Dedifferentiated amniotic fluid mesenchymal stem cell (primary cell): ENCODE measurements around the gene PKIB.

Experiments
- DNase-seq: peaks from one replicate; pipeline ENCODE4 v3.0.0-alpha.2; 2016; ENCODE audit errors: extremely low spot score

PKIB gene

DNA sequence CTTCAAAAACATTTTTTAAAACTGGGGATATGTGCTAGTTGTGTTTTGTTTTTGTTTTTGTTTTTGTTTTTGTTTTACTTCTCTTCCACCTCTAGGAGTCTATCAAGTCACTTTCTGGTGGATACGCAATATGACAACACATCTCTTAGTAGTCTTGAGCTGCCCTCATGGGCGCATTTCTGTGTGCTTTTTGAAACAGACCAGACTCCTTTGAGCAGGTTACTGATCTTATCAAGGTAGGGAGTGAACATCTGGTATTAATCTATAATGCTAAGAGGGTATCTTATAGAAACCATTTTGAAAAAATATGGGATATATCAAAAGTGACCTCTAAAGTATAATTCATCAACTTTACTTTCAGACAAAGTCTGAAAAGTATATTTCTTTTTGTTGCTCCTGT, 56.2 kb downstream of the PKIB start:
- no peak for DNase-seq

DNA sequence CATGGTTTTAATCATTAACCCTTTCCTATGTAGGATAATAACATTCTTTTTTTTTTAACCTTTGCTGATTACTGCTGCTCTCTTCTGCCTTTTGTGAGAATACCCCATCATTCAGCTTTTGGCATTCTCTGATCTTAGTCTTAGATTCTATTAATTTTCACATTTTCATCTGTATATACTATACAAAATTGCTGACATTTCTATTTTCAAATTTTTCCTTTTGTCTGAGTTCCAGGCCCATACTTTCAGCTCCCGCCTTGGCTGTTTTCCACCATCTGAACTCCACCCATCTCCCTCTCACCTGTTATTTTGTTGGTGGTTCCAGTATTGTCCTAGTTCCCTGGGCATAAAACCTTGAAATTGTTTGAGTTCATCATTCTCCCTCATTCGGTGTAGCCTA, 59.2 kb downstream of the PKIB start:
- no peak for DNase-seq

DNA sequence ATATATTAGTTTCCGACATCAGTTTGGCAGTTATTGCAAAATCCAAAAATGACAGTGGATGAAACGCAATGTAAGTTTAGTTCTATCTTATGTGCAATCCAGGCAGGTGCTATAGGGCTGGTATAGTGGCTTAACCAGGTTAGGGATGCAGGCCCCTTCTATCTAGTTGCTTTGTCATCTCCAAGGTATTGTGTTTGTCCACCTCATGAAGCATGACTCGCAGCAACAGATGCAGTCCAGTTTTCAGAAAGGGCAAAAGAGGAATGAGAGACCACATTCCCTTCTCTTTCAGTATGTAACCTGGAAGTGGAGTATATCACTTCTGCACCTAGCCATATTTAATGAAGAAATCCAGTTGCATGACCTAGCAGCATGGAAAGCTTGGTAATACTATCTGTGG, 59.7 kb downstream of the PKIB start:
- DNase-seq, result no peak

DNA sequence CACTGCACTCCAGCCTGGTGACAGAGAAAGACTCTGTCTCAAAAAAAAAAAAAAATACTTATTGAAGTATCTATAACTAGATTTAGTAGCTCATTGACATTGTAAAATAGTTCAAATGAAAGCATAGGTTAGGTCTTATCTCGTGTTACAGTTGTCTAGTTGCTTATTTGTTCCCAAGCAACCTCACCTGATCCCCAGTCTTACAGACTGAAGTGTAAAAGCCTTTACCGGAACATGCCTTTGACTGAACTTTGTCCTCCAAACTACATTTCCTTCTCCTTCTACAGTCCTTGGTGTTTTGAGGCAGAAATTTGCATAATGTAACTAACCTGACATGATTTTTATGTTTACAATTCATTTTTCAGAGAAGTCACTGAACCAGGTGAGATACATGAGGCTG, 61.0 kb downstream of the PKIB start:
- no peak for DNase-seq

DNA sequence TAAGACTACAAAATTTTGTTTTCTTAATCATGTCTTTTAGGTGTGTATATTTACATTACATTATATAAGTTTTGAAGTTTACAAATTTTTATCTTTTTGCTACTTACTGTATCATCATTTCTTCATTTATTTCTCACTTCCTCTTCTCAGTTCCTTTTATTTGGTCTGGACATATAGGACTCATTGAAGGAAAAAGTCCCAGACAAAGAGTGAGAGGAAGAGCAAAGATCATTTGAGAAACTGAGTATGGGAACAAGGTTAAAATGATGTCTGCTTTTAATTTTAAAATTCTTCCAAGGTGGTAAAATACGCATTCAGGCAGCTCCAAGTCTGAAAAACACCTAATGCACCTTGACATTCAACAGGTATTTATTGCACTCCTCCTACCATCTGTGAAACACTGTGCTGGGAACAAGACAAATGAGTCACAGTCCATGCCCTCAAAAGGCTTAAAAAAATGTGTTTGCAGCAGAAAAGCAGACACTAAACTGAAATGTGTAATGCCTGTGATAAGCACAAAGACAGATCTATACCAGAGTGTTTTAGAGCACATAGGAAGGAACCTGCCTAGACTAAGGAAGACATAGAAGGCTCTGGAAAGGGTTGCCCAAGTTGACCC, 63.2 kb downstream of the PKIB start:
- DNase-seq, result no peak

DNA sequence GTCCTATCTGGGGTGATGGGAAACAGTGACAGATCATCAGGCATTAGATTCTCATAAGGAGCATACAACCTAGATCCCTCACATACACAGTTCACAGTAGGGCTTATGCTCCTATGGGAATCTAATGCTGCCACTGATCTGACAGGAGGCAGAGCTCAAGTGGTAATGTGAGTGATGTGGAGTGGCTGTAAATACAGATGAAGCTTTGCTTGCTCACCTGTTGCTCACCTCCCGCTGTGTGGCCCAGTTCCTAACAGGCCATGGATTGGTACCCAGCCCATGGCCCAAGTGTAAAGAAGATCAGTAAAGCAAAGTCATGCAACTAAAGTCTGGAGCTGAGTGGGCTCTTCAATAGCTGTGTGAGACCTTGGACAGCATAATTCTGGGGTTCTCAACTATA, 65.9 kb downstream of the PKIB start:
- DNase-seq, result no peak

DNA sequence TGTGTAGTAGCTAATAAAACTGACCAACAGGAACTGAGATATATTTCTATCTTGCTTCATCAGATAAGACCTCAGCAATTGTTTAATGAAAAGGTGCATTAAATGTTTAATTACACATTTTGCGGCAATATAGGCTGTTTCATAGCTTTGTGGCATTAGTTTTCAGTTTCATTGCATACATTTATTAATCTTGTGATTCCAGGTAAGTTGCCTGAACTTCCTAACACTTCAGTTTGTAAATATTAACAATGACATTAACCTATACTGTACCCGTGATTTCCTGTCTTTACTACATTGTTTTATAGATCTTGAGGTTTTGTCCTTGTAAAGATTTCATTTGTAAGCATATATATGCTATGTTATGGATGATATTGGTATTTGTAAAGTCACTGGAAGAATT, 66.5 kb downstream of the PKIB start:
- DNase-seq, result no peak

DNA sequence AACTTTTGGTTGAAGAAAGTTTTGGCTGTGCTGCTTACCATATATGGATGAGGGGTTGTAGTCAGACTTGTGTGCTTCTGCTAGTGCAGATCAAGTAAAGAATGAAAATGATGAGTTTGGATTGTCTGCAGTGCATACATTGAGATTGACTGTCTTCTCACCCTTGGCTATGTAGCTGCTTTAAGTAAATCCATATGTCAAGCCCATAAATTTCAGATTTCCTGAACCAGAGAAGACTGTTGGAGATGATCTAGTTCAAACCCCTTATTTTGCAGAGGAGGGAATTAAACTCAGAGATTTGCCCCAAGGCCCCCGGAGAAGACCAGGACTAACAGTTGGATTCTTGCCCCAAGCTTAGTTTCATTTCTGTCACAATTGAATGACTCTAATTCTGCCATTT, 67.2 kb downstream of the PKIB start:
- no peak for DNase-seq

DNA sequence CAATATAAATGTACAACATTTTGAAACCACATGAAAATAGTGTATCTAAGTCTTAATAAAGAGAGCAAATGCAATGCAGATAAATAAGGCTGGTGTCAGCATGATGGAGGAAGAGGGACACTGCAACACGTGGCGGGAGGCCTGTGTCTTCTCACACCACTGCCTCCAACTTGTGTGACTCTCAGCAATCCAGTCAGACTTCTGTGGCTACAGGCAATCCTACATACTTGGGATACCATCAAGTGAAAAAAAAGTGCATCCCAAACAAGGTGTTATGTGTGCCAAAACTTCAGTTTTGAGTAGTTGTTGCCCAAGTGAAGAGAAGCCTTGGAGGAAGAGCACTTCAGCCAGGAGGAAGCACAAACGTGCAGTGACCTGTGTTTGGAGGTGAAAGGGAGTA, 68.6 kb downstream of the PKIB start:
- no peak for DNase-seq

DNA sequence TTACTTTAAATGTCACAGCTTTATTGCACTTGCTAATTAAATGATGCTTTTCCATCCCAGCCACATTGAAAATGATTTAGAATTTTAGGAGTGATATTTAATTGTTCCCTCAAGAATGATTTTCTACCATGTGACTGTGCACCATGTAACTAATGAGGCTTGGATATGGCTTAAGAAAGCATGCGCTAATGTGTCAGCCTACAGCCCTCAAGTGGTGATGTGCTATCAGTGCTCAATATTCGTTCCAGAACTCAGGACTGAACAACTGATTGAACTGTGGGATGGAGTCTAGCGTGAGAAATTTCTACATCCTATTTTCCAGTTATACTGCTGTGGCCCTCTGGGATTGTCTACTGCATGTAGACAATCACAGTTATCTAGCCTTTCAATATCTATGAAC, 71.5 kb downstream of the PKIB start:
- DNase-seq, result no peak

DNA sequence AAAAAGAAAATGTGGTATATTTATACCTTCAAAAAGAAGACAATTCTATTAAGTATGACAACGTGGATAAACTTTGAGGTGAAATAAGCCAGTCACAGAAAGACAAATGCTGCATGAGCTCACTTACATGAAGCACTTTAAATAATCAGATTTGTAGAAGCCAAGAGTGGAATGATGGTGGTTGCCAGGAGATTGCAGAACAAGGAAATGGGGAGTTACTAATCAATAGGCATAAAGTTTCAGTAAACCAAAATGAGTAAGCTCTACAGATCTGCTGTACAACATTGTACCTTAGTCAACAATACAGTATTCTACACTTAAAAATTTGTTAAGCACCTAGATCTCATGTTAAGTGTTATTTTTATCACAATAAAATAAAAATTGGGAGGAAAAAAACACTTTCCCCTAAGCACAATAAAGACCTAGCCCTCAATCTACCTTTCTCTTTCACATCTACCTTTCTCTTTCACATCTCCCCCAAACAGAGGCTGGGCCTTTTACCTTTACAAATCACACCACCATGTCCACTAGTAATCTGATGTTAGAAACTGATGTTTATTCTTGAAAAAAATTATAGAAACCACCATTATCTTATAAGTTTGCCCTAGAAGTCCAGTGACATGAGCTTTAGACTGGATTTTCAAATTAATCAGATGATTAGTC, 73.9 kb downstream of the PKIB start:
- DNase-seq, result no peak

DNA sequence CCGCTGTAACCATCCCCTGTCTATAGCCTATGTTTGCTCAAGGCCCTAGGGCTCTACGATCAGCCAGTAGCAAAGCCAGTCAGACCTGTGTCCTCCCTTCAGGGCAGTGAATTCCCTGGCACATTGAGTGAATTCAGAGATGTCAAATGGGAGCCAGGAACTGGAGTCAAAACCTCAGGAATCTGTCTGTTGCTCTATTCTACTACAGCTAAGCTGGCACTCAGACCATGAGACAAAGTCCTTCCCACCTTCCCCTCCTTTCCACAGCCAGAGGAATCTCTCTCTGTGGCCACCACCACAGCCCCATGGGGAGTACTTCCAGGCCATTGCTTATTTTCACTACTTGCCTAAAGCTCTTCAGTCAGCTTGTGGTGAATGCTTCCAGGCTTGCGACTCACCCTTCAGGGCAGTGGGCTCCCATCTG, 82.0 kb downstream of the PKIB start:
- DNase-seq, result no peak

DNA sequence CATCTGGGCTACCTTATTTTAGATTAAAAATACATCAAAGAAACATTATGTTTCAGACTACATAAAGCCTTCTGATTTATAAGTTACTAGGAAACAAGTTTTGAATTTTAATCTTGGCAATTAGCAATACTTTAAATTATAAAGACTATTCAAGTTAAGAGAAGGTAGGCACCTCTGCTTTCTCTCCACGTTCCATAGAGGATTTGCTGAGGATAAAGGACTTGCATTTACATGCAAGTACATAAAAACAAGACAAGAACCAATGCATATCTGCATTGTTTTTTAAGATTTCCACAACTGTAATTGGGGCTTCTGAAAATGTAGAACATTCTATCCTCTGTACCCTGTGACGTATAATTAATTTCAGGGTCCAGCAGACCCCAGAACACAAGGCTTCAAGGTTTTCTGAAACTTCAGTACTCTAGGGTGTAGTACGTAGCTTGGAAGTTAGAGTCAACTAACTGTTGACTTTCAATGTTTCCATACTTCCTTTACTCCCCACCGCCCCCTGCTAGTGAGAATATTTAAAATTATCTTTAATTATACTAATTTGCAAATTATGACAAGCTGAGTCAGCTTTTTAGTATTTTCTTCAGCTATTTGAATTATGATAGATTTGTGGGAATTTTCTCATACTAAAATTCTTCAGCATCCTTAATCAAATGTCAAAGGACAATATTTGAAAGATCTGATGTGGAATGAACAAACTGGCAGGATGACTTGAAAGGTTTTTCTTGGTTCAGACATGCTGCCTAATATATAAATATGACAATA, 82.8 kb downstream of the PKIB start:
- no peak for DNase-seq

DNA sequence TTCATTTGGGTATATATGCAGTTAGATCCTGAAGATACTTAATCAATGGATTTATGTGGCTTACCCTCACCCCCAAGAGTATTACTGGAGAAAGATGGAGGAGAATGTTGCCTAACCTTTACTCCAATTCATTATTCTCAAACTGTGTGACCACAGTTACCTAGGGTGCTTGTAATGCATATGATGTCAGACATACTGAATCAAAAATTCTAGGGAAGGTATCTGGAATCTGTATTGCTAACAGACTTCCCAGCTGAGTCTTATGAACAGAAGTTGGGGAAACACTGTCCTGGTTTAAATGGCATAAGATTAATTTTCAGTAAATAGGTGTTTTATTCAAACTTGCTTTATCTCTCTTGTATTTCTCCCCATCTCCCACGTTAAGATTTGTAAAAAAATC, 83.9 kb downstream of the PKIB start:
- no peak for DNase-seq

DNA sequence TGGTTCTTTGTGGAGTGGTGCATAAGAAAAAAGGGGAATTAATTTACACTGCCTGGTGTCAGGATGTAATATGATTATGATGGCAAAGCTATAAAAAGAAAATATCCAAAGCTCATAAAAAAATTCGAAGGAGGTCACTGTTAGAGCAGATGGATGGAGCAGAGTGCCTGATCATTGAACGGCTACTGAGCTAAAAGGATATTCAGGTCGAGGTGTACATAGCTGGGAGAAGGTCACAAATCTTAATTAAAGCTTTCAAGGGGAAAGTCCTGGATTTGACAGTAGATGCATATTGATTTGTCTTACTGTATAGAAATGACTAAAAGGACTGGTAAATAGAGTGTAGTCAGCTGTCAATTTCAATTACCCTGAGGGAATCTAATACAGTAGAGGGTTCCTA, 84.4 kb downstream of the PKIB start:
- no peak for DNase-seq

DNA sequence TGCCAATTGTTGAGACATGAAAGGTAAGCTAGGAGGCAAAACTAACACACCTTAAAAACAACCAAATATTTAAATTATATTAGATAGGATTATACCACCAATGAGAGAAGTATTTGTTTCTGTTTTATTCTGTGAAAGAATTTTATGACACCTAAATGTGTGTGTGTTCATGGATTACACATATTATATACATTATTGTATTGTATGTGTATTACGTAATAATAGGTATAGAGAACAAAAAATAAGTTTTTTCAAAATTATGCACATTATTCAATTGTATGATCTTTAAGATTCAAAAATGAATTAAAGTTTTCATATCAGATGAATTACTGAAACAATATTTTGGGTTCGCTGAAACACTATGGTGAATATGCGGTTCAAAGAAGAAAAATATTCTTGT, 85.0 kb downstream of the PKIB start:
- DNase-seq, result no peak

DNA sequence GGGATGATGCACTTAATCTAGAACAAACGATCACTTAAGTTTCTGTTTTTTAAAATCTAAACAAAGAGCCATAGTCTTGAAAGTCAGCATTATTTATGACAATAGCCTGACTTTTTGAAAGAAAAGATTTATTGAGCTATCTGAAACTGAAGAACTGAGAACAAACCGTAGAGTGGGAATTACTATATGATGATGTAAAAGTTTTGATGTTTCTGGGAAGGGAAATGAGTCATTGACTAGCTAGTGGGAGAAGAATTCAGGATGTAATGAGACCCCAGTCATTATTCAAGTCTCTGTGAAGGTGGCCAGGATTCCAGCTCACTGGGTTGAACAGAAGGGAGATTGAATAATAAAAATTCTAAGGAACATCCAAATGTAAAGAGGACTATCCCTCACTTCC, 85.9 kb downstream of the PKIB start:
- DNase-seq, result peak; percentile 24

DNA sequence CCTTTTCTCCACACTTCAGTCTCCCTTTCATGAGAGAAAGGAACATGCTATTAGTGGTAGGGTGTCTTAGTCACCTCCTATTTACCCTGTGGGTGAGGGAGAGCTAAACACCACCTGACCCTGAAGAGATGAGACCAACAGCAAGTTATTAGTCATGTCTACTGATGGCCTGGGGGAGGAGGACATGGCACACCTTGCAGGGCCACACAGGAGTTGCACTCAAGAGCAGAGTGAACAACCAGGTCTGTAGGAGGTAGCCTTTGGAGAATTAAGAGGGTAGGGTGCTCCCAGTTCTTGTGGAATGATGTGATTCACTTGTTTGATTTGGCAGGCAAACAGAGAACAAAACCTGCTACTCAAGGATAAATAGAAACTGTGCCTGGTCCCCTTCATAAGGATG, 86.6 kb downstream of the PKIB start:
- DNase-seq, result no peak

DNA sequence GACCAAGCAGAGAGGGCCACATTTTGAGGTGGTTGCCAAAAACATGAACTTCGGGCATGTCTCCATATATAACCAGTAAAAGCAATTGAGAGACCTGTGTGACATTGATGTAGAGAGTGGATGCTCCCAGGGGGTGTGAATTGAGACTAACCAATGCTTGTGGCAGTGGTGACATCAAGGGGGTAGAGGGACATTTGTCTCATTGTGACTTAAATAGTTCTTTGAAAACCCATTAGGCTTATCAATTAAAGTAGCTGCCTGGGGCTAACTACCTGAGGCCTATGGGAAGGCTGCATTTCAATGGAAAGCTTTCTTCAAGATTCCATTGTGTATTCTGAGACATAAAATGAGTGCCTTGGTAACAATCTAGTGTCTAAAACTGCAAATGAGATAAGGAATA, 87.3 kb downstream of the PKIB start:
- no peak for DNase-seq

DNA sequence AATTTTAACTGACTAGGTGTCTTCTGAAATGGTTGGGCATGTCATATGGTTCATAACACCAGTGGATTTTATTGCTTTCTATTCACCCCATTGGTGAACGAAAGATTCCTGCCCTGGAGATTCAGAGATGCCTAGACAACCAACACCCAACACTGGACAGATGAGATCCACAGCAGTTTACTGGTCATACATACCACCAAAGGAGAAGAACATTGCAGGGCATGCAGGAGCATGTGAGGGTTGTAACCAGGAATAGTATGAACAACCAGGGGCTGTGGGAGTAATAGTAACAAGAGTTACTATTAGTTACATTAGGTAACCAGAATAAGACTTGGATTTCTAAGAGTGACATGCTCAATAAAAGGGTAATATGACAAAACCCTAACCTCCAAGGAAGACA, 91.5 kb downstream of the PKIB start:
- no peak for DNase-seq

DNA sequence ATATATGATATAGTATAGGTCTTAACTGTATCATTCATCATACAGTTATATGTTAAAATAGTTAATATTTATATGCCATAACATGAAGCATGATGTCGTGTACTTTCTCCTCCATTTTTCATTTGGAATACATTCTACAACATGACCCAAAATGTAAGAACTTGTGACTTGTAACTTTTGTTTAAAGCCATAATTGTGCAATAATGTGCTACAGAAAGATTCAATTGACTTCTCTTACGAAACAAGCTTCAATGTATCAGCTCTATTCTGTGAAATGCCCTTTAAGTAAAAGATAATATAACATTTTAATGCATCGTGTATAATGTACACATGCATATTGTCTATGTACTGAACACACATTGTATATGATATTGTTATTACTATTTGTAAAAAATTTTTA, 92.6 kb downstream of the PKIB start:
- DNase-seq, result no peak

DNA sequence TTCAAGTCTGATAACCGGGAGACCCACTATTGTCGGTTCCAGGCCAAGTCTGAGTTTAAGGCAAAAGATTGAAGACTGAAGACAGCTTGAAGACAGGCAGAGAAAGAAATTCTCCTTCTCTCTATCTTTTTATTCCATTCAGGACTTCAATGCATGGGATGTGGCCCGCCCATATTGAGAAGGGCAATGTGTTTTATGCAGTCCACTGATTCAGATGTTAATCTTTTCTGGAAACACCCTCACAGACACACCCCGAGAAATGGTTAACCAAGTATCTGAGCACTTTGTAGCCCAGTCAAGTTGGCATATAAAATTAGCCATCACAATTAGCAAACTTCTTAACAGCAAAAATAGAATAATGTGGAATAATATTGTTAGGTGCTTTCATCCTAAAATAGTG, 93.9 kb downstream of the PKIB start:
- no peak for DNase-seq

DNA sequence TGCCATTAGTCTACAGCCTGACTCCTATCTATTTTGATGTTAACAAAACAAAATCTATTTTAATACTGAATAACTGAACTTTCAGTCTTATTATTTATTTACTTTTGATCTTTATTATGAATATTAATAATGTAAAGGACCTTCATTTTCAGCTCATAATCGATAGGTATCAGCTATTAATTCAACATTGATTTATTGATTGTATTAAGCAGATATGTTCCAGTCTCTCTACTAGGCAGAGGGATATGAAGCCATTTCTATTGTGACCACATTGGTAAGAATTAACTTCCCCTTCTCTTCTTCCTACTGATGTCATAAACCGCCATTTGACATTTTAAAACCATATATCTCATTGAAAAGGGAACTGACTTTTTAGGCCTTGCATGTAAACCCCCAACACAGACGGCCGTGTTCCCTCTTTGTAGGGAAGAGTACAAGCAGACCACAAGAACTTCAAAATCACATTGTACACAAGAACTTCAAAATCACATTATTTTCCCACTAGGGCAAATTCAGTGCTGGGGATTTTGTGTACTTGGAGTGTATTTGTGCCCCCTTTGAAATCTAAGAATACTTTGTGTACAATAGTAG, 99.8 kb downstream of the PKIB start:
- DNase-seq, result no peak
